GM13976 (cell line): ENCODE data around the gene GDAP1L1.
A peak's percentile ranks its signal among the peaks of the same experiment; 100 is the strongest.

Source experiments
- DNase-seq: peaks from one replicate; pipeline ENCODE4 v3.0.0; 2012; ENCODE audit warnings: low spot score
- in situ Hi-C: fragments of 300-500 bp; cut with MboI; formaldehyde crosslinking; loops from one replicate; pipeline ENCODE4 v1.12.0; 2022; ENCODE audit warnings: low sequenced_read_pairs, mixed read lengths, inconsistent platforms; ENCODE audit not compliant: unreplicated experiment
- TF ChIP-seq, protein P1 (sequence below): IDR thresholded peaks from 2 replicates; pipeline ENCODE4 v1.5.1; 2012; ENCODE audit warnings: borderline replicate concordance, mild to moderate bottlenecking; ENCODE audit not compliant: insufficient read depth; ENCODE audit errors: extremely low read depth, missing control alignments, control extremely low read depth

Gene GDAP1L1

DNA sequence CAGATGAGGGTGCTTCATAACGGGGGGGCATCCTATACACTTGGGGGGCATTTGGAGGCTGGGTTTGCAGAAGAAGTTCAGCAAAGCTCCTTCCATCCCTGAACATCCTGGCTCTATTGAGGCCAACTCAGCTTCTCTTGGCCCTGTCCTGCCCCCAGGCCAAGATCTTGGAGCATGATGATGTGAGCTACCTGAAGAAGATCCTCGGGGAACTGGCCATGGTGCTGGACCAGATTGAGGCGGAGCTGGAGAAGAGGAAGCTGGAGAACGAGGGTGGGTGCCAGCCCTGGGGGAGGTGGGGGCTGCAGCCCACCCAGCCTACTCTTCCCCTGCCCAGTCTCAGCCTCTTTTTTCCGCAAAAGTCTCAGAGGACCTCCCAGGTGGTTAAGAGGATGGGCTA, 17.2 kb downstream of the GDAP1L1 start:
- DNase-seq, result no peak
- in situ Hi-C loops, result no loop called here
- TF ChIP-seq, protein P1, sequence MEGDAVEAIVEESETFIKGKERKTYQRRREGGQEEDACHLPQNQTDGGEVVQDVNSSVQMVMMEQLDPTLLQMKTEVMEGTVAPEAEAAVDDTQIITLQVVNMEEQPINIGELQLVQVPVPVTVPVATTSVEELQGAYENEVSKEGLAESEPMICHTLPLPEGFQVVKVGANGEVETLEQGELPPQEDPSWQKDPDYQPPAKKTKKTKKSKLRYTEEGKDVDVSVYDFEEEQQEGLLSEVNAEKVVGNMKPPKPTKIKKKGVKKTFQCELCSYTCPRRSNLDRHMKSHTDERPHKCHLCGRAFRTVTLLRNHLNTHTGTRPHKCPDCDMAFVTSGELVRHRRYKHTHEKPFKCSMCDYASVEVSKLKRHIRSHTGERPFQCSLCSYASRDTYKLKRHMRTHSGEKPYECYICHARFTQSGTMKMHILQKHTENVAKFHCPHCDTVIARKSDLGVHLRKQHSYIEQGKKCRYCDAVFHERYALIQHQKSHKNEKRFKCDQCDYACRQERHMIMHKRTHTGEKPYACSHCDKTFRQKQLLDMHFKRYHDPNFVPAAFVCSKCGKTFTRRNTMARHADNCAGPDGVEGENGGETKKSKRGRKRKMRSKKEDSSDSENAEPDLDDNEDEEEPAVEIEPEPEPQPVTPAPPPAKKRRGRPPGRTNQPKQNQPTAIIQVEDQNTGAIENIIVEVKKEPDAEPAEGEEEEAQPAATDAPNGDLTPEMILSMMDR, result no peak

- no peak for DNase-seq
- in situ Hi-C loops, result no loop called here
- TF ChIP-seq, protein P1, result no peak
These were observed 21.7 kb downstream of the GDAP1L1 start for GRCh38 chr20:44268802-44269201.

GRCh38 chr20:44271915-44272663, 25.0 kb downstream of the GDAP1L1 start:
- no peak for DNase-seq
- in situ Hi-C loops, result no loop called here
- TF ChIP-seq, protein P1, result no peak

DNA sequence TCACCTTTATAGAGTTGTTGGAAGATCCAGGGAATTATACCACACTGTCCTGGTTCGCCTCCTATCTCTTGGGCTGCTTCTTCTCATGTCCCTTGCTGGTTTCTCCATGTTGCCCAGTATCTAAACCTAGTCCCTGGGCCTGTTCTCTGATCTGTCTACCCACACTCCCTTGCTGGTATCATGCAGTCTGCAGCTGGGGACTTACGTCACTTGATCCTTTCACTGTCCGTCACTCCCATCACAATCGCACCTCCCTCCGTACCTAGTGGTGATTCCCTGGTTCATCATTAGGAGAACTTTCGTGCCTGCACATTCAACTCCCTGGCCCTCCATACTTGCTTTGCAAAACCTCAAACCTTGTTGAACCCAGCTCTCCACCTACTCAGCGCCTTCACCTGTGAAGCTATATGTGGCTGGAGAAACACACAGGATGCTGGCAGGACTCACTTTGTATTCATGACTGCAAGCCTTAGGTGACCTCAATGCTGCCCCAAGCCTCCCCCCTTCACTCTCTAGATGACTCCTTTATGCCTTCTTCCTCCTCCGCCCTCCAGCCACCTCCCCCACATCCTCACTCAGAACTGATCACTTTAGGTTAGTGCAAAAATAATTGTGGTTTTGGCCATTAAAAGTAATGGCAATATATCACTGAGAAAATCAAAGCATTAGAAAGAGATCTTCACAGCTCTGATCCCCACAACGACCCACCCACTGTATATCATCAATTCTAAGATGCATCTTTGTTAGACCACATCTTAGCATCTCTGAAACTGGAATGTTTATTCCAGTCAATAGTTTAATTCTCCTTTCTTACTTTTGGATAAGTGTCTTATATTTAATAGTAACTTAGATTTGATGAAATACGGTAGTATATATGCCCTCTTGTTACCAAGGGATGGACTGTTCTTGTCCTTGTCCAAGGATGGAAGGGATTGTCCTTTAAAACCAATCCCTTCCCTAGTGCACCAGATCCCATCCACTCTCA, 26.4 kb downstream of the GDAP1L1 start:
- DNase-seq, result peak; percentile 62
- TF ChIP-seq, protein P1, result no peak
- in situ Hi-C loops, result no loop called here

- DNase-seq, result no peak
- TF ChIP-seq, protein P1, result no peak
- in situ Hi-C loops, result no loop called here
These were observed 27.4 kb downstream of the GDAP1L1 start for GRCh38 chr20:44274303-44275017.

DNA sequence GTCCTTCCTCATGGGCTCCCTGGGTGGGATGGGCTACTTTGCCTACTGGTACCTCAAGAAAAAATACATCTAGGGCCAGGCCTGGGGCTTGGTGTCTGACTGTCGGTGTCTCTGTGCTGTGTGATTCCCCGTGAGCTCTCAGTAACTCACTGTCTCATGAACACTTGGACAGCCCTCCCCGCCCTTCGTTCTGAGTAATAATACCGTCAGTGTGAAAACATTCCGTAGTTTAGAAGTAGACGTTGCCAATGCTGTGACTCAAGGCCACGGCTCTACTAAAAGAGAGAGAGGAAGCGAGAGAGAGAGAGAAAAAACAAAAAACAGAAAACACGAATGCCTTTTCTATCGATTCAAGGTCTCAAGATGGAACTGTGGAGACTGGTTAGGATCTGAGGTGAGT, 32.1 kb downstream of the GDAP1L1 start:
- TF ChIP-seq, protein P1, result no peak
- no peak for DNase-seq
- in situ Hi-C loops, result no loop called here
